ENCODE results near the gene SYNE4. TPM values are rescaled to one million over a fixed set of nuclear protein-coding genes. Genes with fewer than 3 reads are reported as not detected.

The SYNE4 gene
- total RNA-seq, 1 experiment from 2014 or later, result 1.1 TPM

- DNase-seq (ENCODE audit: low read depth, low spot score), result no peak
- intact Hi-C loops (cut with micrococcal nuclease; ENCODE audit: unreplicated experiment) (no loop called here), in situ Hi-C loops (cut with HindIII; ENCODE audit: low pct_unique_long_range_greater_than_20kb, low sequenced_read_pairs) (no loop called here)
- no peaks in the 10 kb centered on the region for H3K27me3 ChIP-seq (ENCODE audit: control insufficient read depth, insufficient read depth, low read length)
- ATAC-seq, result peak; percentile 32; the same call in 1 of the 2 replicates
- CTCF ChIA-PET, result no interaction called here
- POLR2A ChIA-PET, result interaction anchor here (0.6 kb wide), 2 partner anchors 59 to 110 kb away, joined by 3 to 13 read pairs; no protein-coding TSS in a partner anchor
- TF ChIP-seq CTCF (IDR thresholded peaks at IDR 0.05), result peak; percentile 80
- TF ChIP-seq REST (IDR thresholded peaks at IDR 0.05; ENCODE audit: insufficient read depth in 1 of 2, low read depth in 2 of 2, low read length in 1 of 2), result no peak
- peak overlapping the region; percentile 82 to 93 for H3K4me3 ChIP-seq (ENCODE audit: low read depth in 2 of 2, low read length in 2 of 2)
- no TSS peak for BruUV-seq (replicated peaks)
- no peaks in the 10 kb centered on the region for H3K36me3 ChIP-seq (ENCODE audit: control insufficient read depth, insufficient read depth, low read length)
- no peaks in the 10 kb centered on the region for H3K9me3 ChIP-seq (ENCODE audit: control insufficient read depth, insufficient read depth, low read depth, low read length)
- H3K27ac ChIP-seq (ENCODE audit: low read length), result peak overlapping the region; percentile 87
- peaks cover 14% of the 10 kb centered on the region for H3K4me1 ChIP-seq (ENCODE audit: control insufficient read depth, insufficient read depth, low read length)
Observed at GRCh38 chr19:35993923-35994598, 14.6 kb downstream of the SYNE4 start.

GRCh38 chr19:35992907-35993765 is 15.5 kb downstream of the SYNE4 start:
- intact Hi-C loops (cut with micrococcal nuclease; ENCODE audit: unreplicated experiment), result no loop called here
- Histone ChIP-seq H3K36me3 (ENCODE audit: control insufficient read depth, insufficient read depth, low read length) (no peaks in the 10 kb centered on the region), H3K27me3 (ENCODE audit: control insufficient read depth, insufficient read depth, low read length) (no peaks in the 10 kb centered on the region), H3K4me1 (ENCODE audit: control insufficient read depth, insufficient read depth, low read length) (peaks cover 14% of the 10 kb centered on the region), H3K9me3 (ENCODE audit: control insufficient read depth, insufficient read depth, low read depth, low read length) (no peaks in the 10 kb centered on the region), H3K27ac (ENCODE audit: low read length) (no peak overlapping the region), H3K4me3 (ENCODE audit: low read depth in 2 of 2, low read length in 2 of 2) (no peak overlapping the region)
- ChIA-PET POLR2A (interaction anchor here (0.6 kb wide), 1 partner anchor 109 kb away, joined by 3 read pairs; no protein-coding TSS in a partner anchor), CTCF (no interaction called here)
- DNase-seq (ENCODE audit: low read depth, low spot score), result no peak
- no TSS peak for BruUV-seq (replicated peaks)
- in situ Hi-C loops (cut with HindIII; ENCODE audit: low pct_unique_long_range_greater_than_20kb, low sequenced_read_pairs), result no loop called here
- ATAC-seq, result no peak
- no peak for TF ChIP-seq SIN3A (IDR thresholded peaks at IDR 0.05; ENCODE audit: borderline replicate concordance, insufficient read depth, low read depth, low read length)
- no peak for TF ChIP-seq POLR2AphosphoS5 (IDR thresholded peaks at IDR 0.05; ENCODE audit: low read depth, low read length)
- no peak for TF ChIP-seq TCF7L2 (IDR thresholded peaks at IDR 0.05; ENCODE audit: low read depth, low read length)
- no peak for TF ChIP-seq REST (IDR thresholded peaks at IDR 0.05; ENCODE audit: insufficient read depth in 1 of 2, low read depth in 2 of 2, low read length in 1 of 2)
- no peak for TF ChIP-seq CTCF (IDR thresholded peaks at IDR 0.05)

All from Panc1 (cell line).